NCI-H1417 treated with DMSO at 0.1 percent for 48 hours (cell line): ENCODE measurements around the gene PRUNE2.
A peak's percentile ranks its signal among the peaks of the same experiment; 100 is the strongest.
"Not testable (repeated sequence)": the region's sequence is repeated elsewhere in the genome, so short reads cannot be mapped to it uniquely, and the experiment has no call there.

ENCODE experiments used
- DNase-seq: peaks from one replicate; lab custom pipeline; 2025; lab: John Stamatoyannopoulos, UW

The PRUNE2 gene

GRCh38 chr9:76598981-76599380 lies 306.9 kb downstream of the PRUNE2 start:
- DNase-seq, result no peak

- DNase-seq, result no peak
Measured at GRCh38 chr9:76595645-76596044, 310.3 kb downstream of the PRUNE2 start.

GRCh38 chr9:76594764-76595424 lies 311.0 kb downstream of the PRUNE2 start:
- DNase-seq, result no peak

GRCh38 chr9:76593961-76594735 lies 311.8 kb downstream of the PRUNE2 start:
- DNase-seq, result not testable (repeated sequence)

- DNase-seq, result no peak
Measured at GRCh38 chr9:76592974-76593347, 313.0 kb downstream of the PRUNE2 start.

GRCh38 chr9:76592091-76592973 lies 313.6 kb downstream of the PRUNE2 start:
- no peak for DNase-seq

- DNase-seq, result no peak
Measured at GRCh38 chr9:76591256-76591950, 314.5 kb downstream of the PRUNE2 start.

GRCh38 chr9:76588316-76588715 lies 317.6 kb downstream of the PRUNE2 start:
- no peak for DNase-seq

GRCh38 chr9:76586390-76587314 lies 319.3 kb downstream of the PRUNE2 start:
- peak; percentile 50 for DNase-seq

GRCh38 chr9:76585487-76586389 lies 320.2 kb downstream of the PRUNE2 start:
- peak; percentile 10 for DNase-seq

- no peak for DNase-seq
Measured at GRCh38 chr9:76583256-76583655, 322.7 kb downstream of the PRUNE2 start.

- no peak for DNase-seq
Measured at GRCh38 chr9:76581731-76582130, 324.2 kb downstream of the PRUNE2 start.

GRCh38 chr9:76580820-76581219 lies 325.1 kb downstream of the PRUNE2 start:
- no peak for DNase-seq

GRCh38 chr9:76580188-76580587 lies 325.7 kb downstream of the PRUNE2 start:
- no peak for DNase-seq

GRCh38 chr9:76576344-76576743 lies 329.6 kb downstream of the PRUNE2 start:
- no peak for DNase-seq

- DNase-seq, result no peak
Measured at GRCh38 chr9:76575761-76576160, 330.2 kb downstream of the PRUNE2 start.

GRCh38 chr9:76573905-76574760 lies 331.8 kb downstream of the PRUNE2 start:
- no peak for DNase-seq

- no peak for DNase-seq
Measured at GRCh38 chr9:76573408-76573807, 332.5 kb downstream of the PRUNE2 start.

- no peak for DNase-seq
Measured at GRCh38 chr9:76572151-76572550, 333.8 kb downstream of the PRUNE2 start.
